Immature natural killer cell (primary cell): ENCODE measurements around the gene RFPL4AL1. TPM values are rescaled to one million over a fixed set of nuclear protein-coding genes. Genes with fewer than 3 reads are reported as not detected.

Source experiments
- DNase-seq, 3 donors: peaks; one replicate each; pipeline ENCODE4 v3.0.0; 2022; ENCODE audit warnings: mixed read lengths in 1 of 3
- H3K27ac Mint-ChIP-seq, 6 donors: one replicate each; pipeline ENCODE4 v1.8.0; 2020; ENCODE audit warnings: mixed read lengths in 6 of 6, mild to moderate bottlenecking in 5 of 6, inconsistent platforms in 4 of 6, moderate library complexity in 3 of 6
- H3K27me3 Mint-ChIP-seq, 3 donors: one replicate each; pipeline ENCODE4 v1.8.0; 2020 to 2021; ENCODE audit warnings: low read depth in 3 of 3, mild to moderate bottlenecking in 3 of 3, mixed read lengths in 3 of 3, moderate library complexity in 3 of 3, inconsistent platforms in 1 of 3
- H3K36me3 Mint-ChIP-seq, 3 donors: one replicate each; pipeline ENCODE4 v1.8.0; 2020; ENCODE audit warnings: mixed read lengths in 3 of 3, inconsistent platforms in 2 of 3, mild to moderate bottlenecking in 2 of 3
- H3K4me1 Mint-ChIP-seq, 2 donors: one replicate each; pipeline ENCODE4 v1.8.0; 2020; ENCODE audit warnings: inconsistent platforms in 2 of 2, mild to moderate bottlenecking in 2 of 2, mixed read lengths in 2 of 2, moderate library complexity in 1 of 2
- H3K4me3 Mint-ChIP-seq, 5 donors: one replicate each; pipeline ENCODE4 v1.8.0; 2020; ENCODE audit warnings: mild to moderate bottlenecking in 5 of 5, mixed read lengths in 5 of 5, inconsistent platforms in 3 of 5, moderate library complexity in 3 of 5
- H3K9me3 Mint-ChIP-seq, 6 donors: one replicate each; pipeline ENCODE4 v1.8.0; 2020; ENCODE audit warnings: mild to moderate bottlenecking in 6 of 6, mixed read lengths in 6 of 6, inconsistent platforms in 4 of 6, moderate library complexity in 3 of 6
- polyA plus RNA-seq, 3 donors: library from polyadenylated mRNA; unstranded; fragments of 300-500 nt; fragmentation: Illumina TruSeq; gene quantifications; one replicate each; pipeline ENCODE4 v1.2.3, GENCODE V29; 2021

The RFPL4AL1 gene
- polyA plus RNA-seq, 3 donors from 2014 or later, result 0.48 TPM; not detected in 2

- Mint-ChIP-seq H3K9me3 (peaks cover 0 to 5% (median 0%) of the 10 kb centered on the region in 6 donors), H3K36me3 (no peaks in the 10 kb centered on the region), H3K4me1 (no peaks in the 10 kb centered on the region), H3K4me3 (no peak overlapping the region), H3K27me3 (peaks cover 0 to 10% (median 4%) of the 10 kb centered on the region in 3 donors), H3K27ac (no peak overlapping the region)
- DNase-seq, result no peak
Observed at GRCh38 chr19:55781112-55781511, 12.2 kb downstream of the RFPL4AL1 start.

- Mint-ChIP-seq H3K36me3 (no peaks in the 10 kb centered on the region), H3K27me3 (peaks cover 0 to 14% (median 10%) of the 10 kb centered on the region in 3 donors), H3K4me3 (no peak overlapping the region), H3K9me3 (peaks cover 0 to 3% (median 0%) of the 10 kb centered on the region in 6 donors), H3K27ac (no peak overlapping the region), H3K4me1 (no peaks in the 10 kb centered on the region)
- DNase-seq, result no peak
Observed at GRCh38 chr19:55795021-55795420, 26.1 kb downstream of the RFPL4AL1 start.

GRCh38 chr19:55801416-55801815 is 32.5 kb downstream of the RFPL4AL1 start:
- H3K27me3 Mint-ChIP-seq, result peaks cover 0 to 12% (median 10%) of the 10 kb centered on the region in 3 donors

DNA sequence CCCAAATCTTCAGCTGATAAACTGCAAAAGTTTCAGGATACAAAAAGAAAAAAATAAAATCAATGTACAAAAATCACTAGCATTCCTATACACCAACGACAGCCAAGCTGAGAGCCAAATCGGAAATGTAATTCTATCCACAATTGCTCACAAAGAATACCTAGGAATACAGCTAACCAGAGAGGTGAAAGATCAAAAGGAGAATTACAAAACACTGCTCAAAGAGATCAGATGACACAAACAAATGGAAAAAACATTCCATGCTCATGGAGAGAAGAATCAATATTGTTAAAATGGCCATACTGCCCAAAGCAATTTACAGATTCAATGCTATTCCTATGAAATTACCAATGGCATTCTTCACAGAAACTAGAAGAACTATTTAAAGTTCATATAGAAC is 33.4 kb downstream of the RFPL4AL1 start:
- Mint-ChIP-seq H3K9me3 (peaks cover 0 to 5% (median 2%) of the 10 kb centered on the region in 6 donors), H3K36me3 (peaks cover 0 to 5% (median 0%) of the 10 kb centered on the region in 3 donors), H3K27ac (no peak overlapping the region), H3K4me1 (no peaks in the 10 kb centered on the region), H3K27me3 (peaks cover 0 to 12% (median 9%) of the 10 kb centered on the region in 3 donors), H3K4me3 (no peak overlapping the region)
- no peak for DNase-seq

More at GRCh38 chr19:55801416-55801815, 32.5 kb downstream of the RFPL4AL1 start:
- no peak overlapping the region for H3K27ac Mint-ChIP-seq
- DNase-seq, result no peak
- H3K4me3 Mint-ChIP-seq, result no peak overlapping the region
- H3K4me1 Mint-ChIP-seq, result no peaks in the 10 kb centered on the region
- peaks cover 0 to 5% (median under 1%) of the 10 kb centered on the region in 6 donors for H3K9me3 Mint-ChIP-seq
- H3K36me3 Mint-ChIP-seq, result peaks cover 0 to 5% (median 0%) of the 10 kb centered on the region in 3 donors

- no peaks in the 10 kb centered on the region for H3K36me3 Mint-ChIP-seq
- peak; percentile 3 to 39 (median 17) for DNase-seq
- H3K4me1 Mint-ChIP-seq, result peaks cover 0 to 2% of the 10 kb centered on the region in 2 donors
- H3K27ac Mint-ChIP-seq, result no peak overlapping the region
- H3K9me3 Mint-ChIP-seq, result peaks cover 0 to 5% (median 0%) of the 10 kb centered on the region in 6 donors
- H3K4me3 Mint-ChIP-seq, result no peak overlapping the region
- H3K27me3 Mint-ChIP-seq, result peaks cover 0 to 10% (median 3%) of the 10 kb centered on the region in 3 donors
Observed at GRCh38 chr19:55809381-55810058, 40.6 kb downstream of the RFPL4AL1 start.

- H3K27me3 Mint-ChIP-seq, result peaks cover 0 to 11% (median 6%) of the 10 kb centered on the region in 3 donors
- no peak overlapping the region for H3K27ac Mint-ChIP-seq
- no peak for DNase-seq
- H3K4me1 Mint-ChIP-seq, result peaks cover 0 to 2% of the 10 kb centered on the region in 2 donors
- H3K4me3 Mint-ChIP-seq, result no peak overlapping the region
- H3K36me3 Mint-ChIP-seq, result no peaks in the 10 kb centered on the region
- peaks cover 0 to 3% (median 0%) of the 10 kb centered on the region in 6 donors for H3K9me3 Mint-ChIP-seq
Observed at GRCh38 chr19:55811340-55811739, 42.4 kb downstream of the RFPL4AL1 start.

GRCh38 chr19:55812449-55812848 is 43.5 kb downstream of the RFPL4AL1 start:
- H3K27me3 Mint-ChIP-seq, result peaks cover 0 to 11% (median 6%) of the 10 kb centered on the region in 3 donors

GRCh38 chr19:55813906-55814305 is 45.0 kb downstream of the RFPL4AL1 start:
- DNase-seq, result no peak
- Mint-ChIP-seq H3K4me3 (no peak overlapping the region), H3K27ac (no peak overlapping the region), H3K4me1 (peaks cover 0 to 2% of the 10 kb centered on the region in 2 donors), H3K9me3 (peaks cover 0 to 3% (median 0%) of the 10 kb centered on the region in 6 donors), H3K36me3 (no peaks in the 10 kb centered on the region), H3K27me3 (peaks cover 0 to 11% (median 6%) of the 10 kb centered on the region in 3 donors)

More at GRCh38 chr19:55812449-55812848, 43.5 kb downstream of the RFPL4AL1 start:
- Mint-ChIP-seq H3K4me3 (no peak overlapping the region), H3K4me1 (peaks cover 0 to 2% of the 10 kb centered on the region in 2 donors), H3K27ac (no peak overlapping the region), H3K9me3 (peaks cover 0 to 3% (median 0%) of the 10 kb centered on the region in 6 donors), H3K36me3 (no peaks in the 10 kb centered on the region)
- DNase-seq, result no peak

DNA sequence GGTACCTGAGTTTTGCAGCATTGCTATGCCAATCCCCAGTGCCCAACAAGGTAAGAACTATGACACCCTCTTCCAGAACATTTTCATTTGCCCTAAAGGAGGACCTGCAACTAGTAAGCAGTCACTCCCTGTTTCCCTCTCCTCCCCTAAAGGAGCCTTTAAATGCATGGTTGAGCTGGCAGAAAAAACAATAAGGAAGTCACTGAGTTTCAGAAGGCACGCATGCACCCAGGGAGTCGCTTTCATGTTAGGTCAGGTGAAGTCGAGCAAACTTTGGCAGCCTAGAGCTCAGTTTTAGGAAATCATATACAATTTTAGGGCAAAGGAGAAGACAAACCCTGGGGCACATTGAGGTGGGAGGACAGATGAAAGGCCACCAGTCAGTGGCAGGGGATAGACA is 51.1 kb downstream of the RFPL4AL1 start:
- Mint-ChIP-seq H3K9me3 (no peaks in the 10 kb centered on the region), H3K27me3 (peaks cover 2 to 14% (median 3%) of the 10 kb centered on the region in 3 donors), H3K27ac (no peak overlapping the region), H3K36me3 (no peaks in the 10 kb centered on the region), H3K4me1 (no peaks in the 10 kb centered on the region), H3K4me3 (no peak overlapping the region)
- DNase-seq, result no peak

Other genes with a start within 250 kb of the RFPL4AL1 start
- not detected for gene SBK2, start 232.0 kb upstream of the RFPL4AL1 start, polyA plus RNA-seq
- not detected for gene SBK3, start 223.6 kb upstream of the RFPL4AL1 start, polyA plus RNA-seq
- gene ZNF579, start 188.3 kb upstream of the RFPL4AL1 start, polyA plus RNA-seq, result under 1 TPM in 2 of 3 donors, not detected in 1; 0.19 to 0.64 TPM
- gene FIZ1, start 169.6 kb upstream of the RFPL4AL1 start, polyA plus RNA-seq, result 1 to 10 TPM in 2 of 3 donors, under 1 TPM in 1; 0.63 to 1.7 (median 1.0) TPM
- 10 to 100 TPM; 23.9 to 36.4 (median 31.7) TPM for gene ZNF524, start 168.8 kb upstream of the RFPL4AL1 start, polyA plus RNA-seq
- gene ZNF865, start 163.5 kb upstream of the RFPL4AL1 start, polyA plus RNA-seq, result under 1 TPM in 2 of 3 donors, not detected in 1; 0.08 to 0.18 TPM
- under 1 TPM; 0.59 to 0.78 (median 0.62) TPM for gene ZNF784, start 144.6 kb upstream of the RFPL4AL1 start, polyA plus RNA-seq
- gene ZNF580, start 128.1 kb upstream of the RFPL4AL1 start, polyA plus RNA-seq, result 10 to 100 TPM in 2 of 3 donors, 1 to 10 TPM in 1; 9.6 to 27.8 (median 13.8) TPM
- 10 to 100 TPM in 2 of 3 donors, 1 to 10 TPM in 1; 8.4 to 24.9 (median 20.6) TPM for gene ZNF581, start 125.5 kb upstream of the RFPL4AL1 start, polyA plus RNA-seq
- gene CCDC106, start 120.9 kb upstream of the RFPL4AL1 start, polyA plus RNA-seq, result 1 to 10 TPM in 2 of 3 donors, not detected in 1; 1.1 to 1.7 TPM
- gene U2AF2, start 114.1 kb upstream of the RFPL4AL1 start, polyA plus RNA-seq, result 10 to 100 TPM in 1 of 3 donors, 1 to 10 TPM in 2; 3.1 to 17.0 (median 8.0) TPM
- 10 to 100 TPM in 1 of 3 donors, 1 to 10 TPM in 2; 3.0 to 15.3 (median 3.7) TPM for gene EPN1, start 93.9 kb upstream of the RFPL4AL1 start, polyA plus RNA-seq
- gene NLRP9, start 30.7 kb upstream of the RFPL4AL1 start, polyA plus RNA-seq, result not detected
- not detected for gene RFPL4A, start 10.0 kb upstream of the RFPL4AL1 start, polyA plus RNA-seq
- gene NLRP11, start 62.9 kb downstream of the RFPL4AL1 start, polyA plus RNA-seq, result not detected
- not detected for gene NLRP4, start 67.4 kb downstream of the RFPL4AL1 start, polyA plus RNA-seq
- gene NLRP13, start 163.2 kb downstream of the RFPL4AL1 start, polyA plus RNA-seq, result not detected
- gene NLRP8, start 178.7 kb downstream of the RFPL4AL1 start, polyA plus RNA-seq, result not detected
- not detected for gene NLRP5, start 217.7 kb downstream of the RFPL4AL1 start, polyA plus RNA-seq